Ovary (tissue), 9 donors: ENCODE data around the gene CCDC12. TPM values are rescaled to one million over a fixed set of nuclear protein-coding genes. Genes with fewer than 3 reads are reported as not detected.

Experiments used
- DNase-seq, 5 donors: peaks; one replicate each; pipeline ENCODE4 v3.0.0-alpha.2; 2019 to 2020
- H3K27ac ChIP-seq, 2 donors: fragments of 200-600 bp; one replicate each; pipeline versions ENCODE4 v1.5.1 to v1.8.0; 2019 to 2022
- H3K27me3 ChIP-seq: fragments of 200-600 bp; one replicate; pipeline ENCODE4 v1.8.0; 2022
- H3K36me3 ChIP-seq: fragments of 200-600 bp; sonication (generic); one replicate; pipeline ENCODE4 v1.5.1; 2019
- H3K4me1 ChIP-seq: one replicate; pipeline ENCODE4 v1.8.1; 2013; ENCODE audit warnings: mild to moderate bottlenecking, moderate library complexity; ENCODE audit not compliant: insufficient read depth
- H3K4me3 ChIP-seq: fragments of 200-600 bp; sonication (generic); one replicate; pipeline ENCODE4 v1.5.1; 2017
- H3K9me3 ChIP-seq, 2 donors: fragments of 200-600 bp in 1 of 2; sonication (generic) in 1 of 2; one replicate each; pipeline versions ENCODE4 v1.5.1 to v1.8.1; 2013 to 2019; ENCODE audit warnings: mild to moderate bottlenecking in 1 of 2, moderate library complexity in 1 of 2
- EP300 ChIP-seq: sonication (generic); formaldehyde crosslinking; IDR thresholded peaks from one replicate; pipeline ENCODE4 v1.6.1; 2017; ENCODE audit warnings: antibody characterized with exemption
- POLR2A ChIP-seq: fragments of 450-650 bp; IDR thresholded peaks from one replicate; pipeline ENCODE4 v1.6.1; 2017; ENCODE audit warnings: antibody characterized with exemption, mild to moderate bottlenecking, moderate library complexity
- WGBS, 3 donors: extraction: QIAGEN DNeasy Blood & Tissue Kit in 1 of 3; methylation state at CpG; one replicate each; pipeline versions ENCODE4 v1.1.5 to v1.1.7; 2013 to 2017; 5-methylcytosine and 5-hydroxymethylcytosine counted together
- intact Hi-C, 4 donors: fragments of 100-400 bp; cut with DNase I; formaldehyde crosslinking; loops; one replicate each; pipeline versions ENCODE4 v1.11.0 to v1.15.1; 2022 to 2023
- polyA plus RNA-seq, 2 donors: library from polyadenylated mRNA; stranded (reverse); fragments of 200-250 nt in 1 of 2; fragments of 350-450 nt in 1 of 2; fragmentation: Illumina TruSeq in 1 of 2; extraction: RNeasy Lipid Tissue Mini Kit (QIAGEN cat#74804) in 1 of 2; gene quantifications; one replicate each; pipeline ENCODE4 v1.2.3, GENCODE V29; 2013 to 2014
- total RNA-seq, 7 donors: library from RNA; depleted of rRNA in 2 of 7; stranded (reverse); fragments of >200 nt in 2 of 7; fragmentation: NEBNext Ultra II Directional in 3 of 7; extraction: Animal tissue kit (Norgen Biotek cat#: 25700) in 3 of 7; gene quantifications; one replicate each; pipeline versions ENCODE4 v1.1.0 to v1.2.4, GENCODE V29; 2016 to 2023
- TF ChIP-seq, protein P1 (sequence below), 3 donors: fragments of 450-650 bp in 2 of 3; fragments of 200-600 bp in 1 of 3; IDR thresholded peaks; one replicate each; pipeline versions ENCODE4 v1.5.1 to v1.8.0; 2016 to 2022; ENCODE audit warnings: antibody characterized with exemption in 3 of 3, mild to moderate bottlenecking in 1 of 3
- donor health status: DM: no; HTN: no; CAD: no; lungs with moderate emphysema.
- donor health status: DM: no; HTN: no; CAD: no.
- donor health status: Bipolar disorder and iron deficiency.
- donor health status: DM: yes; HTN: yes; CAD: no.
- donor health status: DM: no; HTN: no; CAD: no.
- donor health status: DM: yes; HTN: yes; CAD: no.

Gene CCDC12
- total and polyA plus RNA-seq, 9 donors = 32.2 to 66.7 (median 42.3) TPM

DNA sequence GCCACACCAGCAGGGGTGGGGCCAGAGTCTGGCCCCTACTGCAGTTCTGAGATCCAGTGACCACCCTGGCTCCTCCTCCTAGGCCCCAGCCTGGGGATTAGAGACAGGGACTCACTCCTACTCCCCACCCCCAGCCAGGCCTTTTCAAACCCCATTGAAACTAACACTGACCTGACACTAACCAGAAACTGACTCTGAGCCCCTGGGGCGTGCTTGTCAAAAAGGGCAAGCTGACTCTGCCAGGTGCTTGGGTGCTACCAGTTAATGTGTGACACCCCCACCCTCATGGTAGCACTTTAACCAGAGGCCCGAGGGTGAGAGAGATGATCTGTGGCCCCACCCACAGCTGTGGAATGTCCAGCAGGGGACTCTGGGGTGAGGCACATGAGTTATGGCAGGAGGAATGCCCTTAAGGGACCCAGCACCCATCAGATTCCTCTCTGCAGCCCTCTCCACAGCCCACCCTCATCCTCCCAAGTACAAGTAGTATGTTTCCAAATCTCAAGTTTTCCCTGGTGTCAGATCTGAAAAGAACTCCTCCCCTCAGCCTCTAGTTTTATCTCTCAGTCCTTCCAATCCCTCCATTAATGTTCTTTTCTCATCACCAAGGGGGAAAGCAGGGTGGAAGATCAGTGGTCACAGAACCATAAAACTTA, 97.6 kb downstream of the CCDC12 start:
- no peak for TF ChIP-seq EP300
- TF ChIP-seq, protein P1, sequence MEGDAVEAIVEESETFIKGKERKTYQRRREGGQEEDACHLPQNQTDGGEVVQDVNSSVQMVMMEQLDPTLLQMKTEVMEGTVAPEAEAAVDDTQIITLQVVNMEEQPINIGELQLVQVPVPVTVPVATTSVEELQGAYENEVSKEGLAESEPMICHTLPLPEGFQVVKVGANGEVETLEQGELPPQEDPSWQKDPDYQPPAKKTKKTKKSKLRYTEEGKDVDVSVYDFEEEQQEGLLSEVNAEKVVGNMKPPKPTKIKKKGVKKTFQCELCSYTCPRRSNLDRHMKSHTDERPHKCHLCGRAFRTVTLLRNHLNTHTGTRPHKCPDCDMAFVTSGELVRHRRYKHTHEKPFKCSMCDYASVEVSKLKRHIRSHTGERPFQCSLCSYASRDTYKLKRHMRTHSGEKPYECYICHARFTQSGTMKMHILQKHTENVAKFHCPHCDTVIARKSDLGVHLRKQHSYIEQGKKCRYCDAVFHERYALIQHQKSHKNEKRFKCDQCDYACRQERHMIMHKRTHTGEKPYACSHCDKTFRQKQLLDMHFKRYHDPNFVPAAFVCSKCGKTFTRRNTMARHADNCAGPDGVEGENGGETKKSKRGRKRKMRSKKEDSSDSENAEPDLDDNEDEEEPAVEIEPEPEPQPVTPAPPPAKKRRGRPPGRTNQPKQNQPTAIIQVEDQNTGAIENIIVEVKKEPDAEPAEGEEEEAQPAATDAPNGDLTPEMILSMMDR (IDR thresholded peaks at IDR 0.05) = no peak
- TF ChIP-seq POLR2A = no peak
- Histone ChIP-seq H3K4me1 (peaks cover 15% of the 10 kb centered on the region), H3K27ac (no peak overlapping the region), H3K4me3 (no peak overlapping the region), H3K27me3 (no peaks in the 10 kb centered on the region), H3K36me3 (no peaks in the 10 kb centered on the region), H3K9me3 (no peaks in the 10 kb centered on the region)
- 58 to 67% (median 63%) methylated on average over 2 of the region's 2 CpGs for WGBS, 3 donors
- DNase-seq = no peak
- intact Hi-C loops = no loop called here

DNA sequence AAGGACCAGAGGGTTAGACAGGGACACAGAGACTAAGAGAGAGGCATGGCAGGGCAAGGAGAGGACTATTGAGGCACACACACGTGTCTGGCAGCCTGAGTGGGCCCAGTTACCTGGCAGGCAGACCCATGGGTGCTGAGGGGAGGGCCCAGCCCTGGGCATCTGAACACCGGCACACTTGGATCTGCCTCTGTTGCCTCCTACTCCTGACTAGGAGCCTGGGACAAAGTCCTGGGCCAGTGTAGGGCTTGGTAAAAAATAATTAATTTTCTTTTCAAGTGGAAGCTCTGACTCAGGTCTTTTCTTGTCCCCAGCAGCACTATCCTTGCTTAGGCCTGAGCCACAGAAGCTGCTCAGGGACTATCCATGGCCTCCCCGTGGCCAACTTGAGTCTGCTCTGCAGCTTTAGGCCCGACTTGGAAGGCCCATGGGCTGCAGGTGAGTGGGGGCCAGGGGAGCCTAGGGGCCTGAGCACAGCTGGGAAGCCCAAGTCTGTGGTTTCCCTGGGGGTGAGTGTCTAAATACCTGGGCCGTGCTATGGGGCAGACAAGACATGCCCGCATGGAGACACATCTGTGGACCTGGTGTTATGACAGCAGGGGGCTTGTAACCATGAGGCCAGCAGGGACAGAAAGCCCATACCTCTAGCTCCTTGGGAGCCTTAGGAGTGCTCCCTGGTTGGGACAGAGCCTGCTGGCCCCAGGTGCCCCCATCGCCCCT, 99.0 kb downstream of the CCDC12 start, which contains the start of gene PTH1R:
PTH1R (plus strand) TSS at position 316 of the 720 bp plus-strand sequence. CDS start 5,839 bp downstream, outside the sequence.
- 89 to 93% (median 90%) methylated on average over 7 of the region's 7 CpGs for WGBS, 3 donors
- Histone ChIP-seq H3K27ac (no peak within 1 kb of the TSS), H3K9me3 (no peaks in the 10 kb centered on the region), H3K27me3 (no peaks in the 10 kb centered on the region), H3K36me3 (no peaks in the 10 kb centered on the region), H3K4me3 (no peak within 1 kb of the TSS), H3K4me1 (peaks cover 20% of the 10 kb centered on the region)
- intact Hi-C loops = no loop called here
- TF ChIP-seq POLR2A = no peak
- no peak for TF ChIP-seq EP300
- TF ChIP-seq, protein P1 (IDR thresholded peaks at IDR 0.05) = no peak
- DNase-seq = no peak

DNA sequence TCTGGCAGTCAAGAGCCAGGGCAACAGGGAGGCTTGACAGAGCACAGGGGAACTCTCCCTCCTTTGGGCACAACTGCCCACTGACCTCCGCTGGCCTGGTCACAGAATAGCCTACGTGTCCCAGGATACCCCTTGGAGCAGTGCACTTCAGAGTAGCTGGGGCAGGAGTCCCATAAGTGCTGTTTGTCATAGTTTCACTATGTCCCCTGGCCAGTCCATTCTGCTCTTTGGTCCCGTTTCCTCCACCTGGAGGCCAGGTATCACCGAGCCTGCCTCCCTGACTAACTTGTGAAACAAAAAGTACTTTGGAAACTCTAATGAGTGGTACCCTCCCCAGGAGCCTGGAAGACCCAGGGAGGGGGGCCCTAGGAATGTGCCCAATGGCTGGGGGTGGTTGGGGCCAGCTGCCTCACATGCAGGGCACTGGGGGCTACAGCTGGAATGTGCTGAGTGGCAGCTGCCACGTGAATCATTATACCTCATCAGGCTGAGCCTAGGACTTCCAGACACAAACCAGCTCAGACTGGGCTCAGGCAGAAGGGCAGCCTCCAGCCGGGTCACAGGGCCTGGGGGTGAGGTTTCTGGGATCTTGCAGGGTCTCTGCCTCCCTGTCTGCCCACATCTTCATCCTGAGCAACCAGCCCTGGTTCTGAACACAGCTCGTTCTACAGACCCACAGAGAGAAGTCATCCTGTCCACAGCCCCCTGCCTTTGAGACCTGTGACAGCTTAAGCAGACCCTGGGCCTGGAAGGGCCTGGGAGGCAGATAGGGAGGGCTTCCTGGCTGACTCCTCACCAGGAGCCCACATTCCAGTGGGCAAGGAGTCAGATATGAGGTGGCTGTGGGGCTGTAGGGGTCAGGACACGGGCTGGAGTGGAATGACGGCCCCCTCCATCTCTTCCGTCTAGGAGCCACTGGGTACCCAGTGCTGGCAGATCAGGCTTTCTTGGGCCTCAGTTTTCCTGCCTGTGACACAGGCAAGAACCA, 99.9 kb downstream of the CCDC12 start:
- 87 to 98% (median 91%) methylated on average over 9 to 10 of the region's 10 CpGs for WGBS, 3 donors
- H3K4me1 ChIP-seq = peaks cover 25% of the 10 kb centered on the region

More for the DNA sequence above, 99.9 kb downstream of the CCDC12 start:
- H3K27me3 ChIP-seq = no peaks in the 10 kb centered on the region
- no peak overlapping the region for H3K27ac ChIP-seq
- intact Hi-C loops = no loop called here
- TF ChIP-seq EP300 (no peak), POLR2A (no peak)
- TF ChIP-seq, protein P1 (IDR thresholded peaks at IDR 0.05) = no peak
- H3K36me3 ChIP-seq = no peaks in the 10 kb centered on the region
- H3K9me3 ChIP-seq = no peaks in the 10 kb centered on the region
- no peak overlapping the region for H3K4me3 ChIP-seq
- DNase-seq = no peak
